ENCODE data around the gene UQCC5.

The UQCC5 gene

DNA sequence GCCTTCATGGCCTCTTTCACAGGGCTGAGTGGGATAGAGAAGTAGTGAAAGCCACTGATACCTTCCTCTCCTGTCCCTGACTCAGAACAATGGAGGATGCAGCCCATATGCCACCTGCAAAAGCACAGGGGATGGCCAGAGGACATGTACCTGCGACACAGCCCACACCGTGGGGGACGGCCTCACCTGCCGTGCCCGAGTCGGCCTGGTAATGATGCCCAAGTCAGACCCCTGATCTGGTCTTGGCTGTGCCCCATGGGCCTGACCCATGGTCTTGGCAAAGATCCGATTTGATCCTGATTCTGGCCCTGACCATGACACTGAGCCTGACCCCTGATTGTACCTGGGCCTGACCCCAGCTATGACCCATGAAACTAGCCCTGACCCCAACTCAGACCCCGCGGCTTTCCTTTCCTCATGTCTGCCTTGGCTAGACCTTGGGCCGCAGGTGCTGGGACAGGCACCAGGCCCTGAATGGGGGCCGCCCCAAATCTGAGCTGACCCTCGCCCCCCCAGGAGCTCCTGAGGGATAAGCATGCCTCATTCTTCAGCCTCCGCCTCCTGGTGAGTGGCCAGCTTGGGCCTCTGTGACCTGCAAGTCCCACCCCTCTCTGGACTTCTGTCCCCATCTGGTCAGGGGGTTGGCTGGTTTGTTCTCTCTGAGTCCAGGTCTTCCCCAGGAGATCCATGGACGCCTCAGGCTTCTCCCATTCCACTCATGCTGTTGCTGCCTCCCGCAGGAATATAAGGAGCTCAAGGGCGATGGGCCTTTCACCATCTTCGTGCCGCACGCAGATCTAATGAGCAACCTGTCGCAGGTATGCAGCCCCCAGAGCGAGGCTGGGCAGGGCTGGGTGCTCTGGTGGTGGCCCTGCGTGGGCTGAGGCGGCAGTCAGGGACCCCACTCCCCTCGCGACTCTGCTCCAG lies 18.3 kb upstream of the UQCC5 start:
- H3K36me3 ChIP-seq (ENCODE audit: control insufficient read depth, insufficient read depth, low read length): no peaks in the 10 kb centered on the region
- H3K4me1 ChIP-seq (ENCODE audit: control insufficient read depth, insufficient read depth, low read length, poor library complexity, severe bottlenecking): no peaks in the 10 kb centered on the region
- WGBS, 2 experiments (ENCODE audit: insufficient coverage in 2 of 2): 91 to 94% methylated on average over 24 to 25 of the region's 25 CpGs
- H3K27ac ChIP-seq (ENCODE audit: low read depth, low read length, severe bottlenecking): no peak overlapping the region
- no peak overlapping the region for H3K4me3 ChIP-seq (ENCODE audit: extremely low read depth, insufficient read depth, low read length, poor library complexity, severe bottlenecking)
- H3K9me3 ChIP-seq (ENCODE audit: control insufficient read depth, low read length): no peaks in the 10 kb centered on the region

DNA sequence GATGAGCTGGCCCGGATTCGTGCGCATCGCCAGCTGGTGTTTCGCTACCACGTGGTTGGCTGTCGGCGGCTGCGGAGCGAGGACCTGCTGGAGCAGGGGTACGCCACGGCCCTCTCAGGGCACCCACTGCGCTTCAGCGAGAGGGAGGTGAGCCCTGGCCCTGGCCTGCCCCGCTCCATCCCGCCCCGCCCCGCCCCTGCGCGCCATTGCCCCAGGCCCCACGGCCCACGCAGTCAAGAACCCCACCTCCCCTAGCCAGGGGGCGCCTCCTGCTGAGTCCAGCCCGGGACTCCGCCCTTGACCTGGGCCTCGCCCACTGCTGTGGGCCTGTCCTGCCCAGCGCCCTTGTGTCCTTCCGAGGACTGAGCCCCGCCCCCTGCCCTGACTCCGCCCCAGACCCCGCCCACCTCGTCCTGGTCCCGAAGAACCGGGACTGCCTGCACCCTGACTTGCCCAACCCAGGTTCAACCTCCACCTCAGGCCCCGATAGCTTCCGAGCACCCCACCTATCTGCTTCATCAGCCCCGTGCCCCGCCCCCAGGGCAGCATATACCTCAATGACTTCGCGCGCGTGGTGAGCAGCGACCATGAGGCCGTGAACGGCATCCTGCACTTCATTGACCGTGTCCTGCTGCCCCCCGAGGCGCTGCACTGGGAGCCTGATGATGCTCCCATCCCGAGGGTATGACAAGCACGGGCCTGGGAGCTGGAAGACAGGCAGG lies 17.5 kb upstream of the UQCC5 start:
- no peaks in the 10 kb centered on the region for H3K9me3 ChIP-seq (ENCODE audit: control insufficient read depth, low read length)
- peaks cover 5% of the 10 kb centered on the region for H3K36me3 ChIP-seq (ENCODE audit: control insufficient read depth, insufficient read depth, low read length)
- no peak overlapping the region for H3K4me3 ChIP-seq (ENCODE audit: extremely low read depth, insufficient read depth, low read length, poor library complexity, severe bottlenecking)
- H3K4me1 ChIP-seq (ENCODE audit: control insufficient read depth, insufficient read depth, low read length, poor library complexity, severe bottlenecking): no peaks in the 10 kb centered on the region
- 67 to 74% methylated on average over 36 to 40 of the region's 50 CpGs for WGBS, 2 experiments (ENCODE audit: insufficient coverage in 2 of 2)
- H3K27ac ChIP-seq (ENCODE audit: low read depth, low read length, severe bottlenecking): no peak overlapping the region

DNA sequence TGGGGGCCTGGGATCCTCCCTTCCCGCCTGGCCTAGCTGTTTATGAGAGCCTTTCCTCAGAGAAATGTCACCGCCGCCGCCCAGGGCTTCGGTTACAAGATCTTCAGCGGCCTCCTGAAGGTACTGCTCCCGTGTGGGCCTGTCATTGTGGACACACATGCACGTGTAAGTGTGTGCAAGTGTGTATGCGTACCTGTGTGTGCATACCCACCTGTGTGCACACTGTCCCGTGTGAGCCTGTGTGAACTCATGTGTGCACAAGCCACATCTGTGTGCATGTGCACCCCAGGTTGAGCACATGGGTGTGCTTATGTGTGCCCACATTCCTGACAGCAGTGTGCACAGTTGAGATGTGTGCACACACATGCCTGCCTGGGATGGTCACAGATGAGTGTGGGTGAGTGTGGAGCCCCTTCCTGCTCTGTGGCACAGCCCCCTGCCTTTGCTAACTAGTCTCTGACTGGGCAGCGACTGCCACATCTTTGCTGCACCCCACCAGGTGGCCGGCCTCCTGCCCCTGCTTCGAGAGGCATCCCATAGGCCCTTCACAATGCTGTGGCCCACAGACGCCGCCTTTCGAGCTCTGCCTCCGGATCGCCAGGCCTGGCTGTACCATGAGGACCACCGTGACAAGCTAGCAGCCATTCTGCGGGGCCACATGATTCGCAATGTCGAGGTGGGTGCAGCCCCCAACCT lies 16.8 kb upstream of the UQCC5 start:
- Histone ChIP-seq H3K36me3 (ENCODE audit: control insufficient read depth, insufficient read depth, low read length) (peaks cover 12% of the 10 kb centered on the region), H3K9me3 (ENCODE audit: control insufficient read depth, low read length) (no peaks in the 10 kb centered on the region), H3K4me3 (ENCODE audit: extremely low read depth, insufficient read depth, low read length, poor library complexity, severe bottlenecking) (no peak overlapping the region), H3K4me1 (ENCODE audit: control insufficient read depth, insufficient read depth, low read length, poor library complexity, severe bottlenecking) (no peaks in the 10 kb centered on the region), H3K27ac (ENCODE audit: low read depth, low read length, severe bottlenecking) (no peak overlapping the region)
- 93 to 94% methylated on average over 19 to 22 of the region's 22 CpGs for whole genome bisulfite sequencing, 2 experiments (ENCODE audit: insufficient coverage in 2 of 2)

DNA sequence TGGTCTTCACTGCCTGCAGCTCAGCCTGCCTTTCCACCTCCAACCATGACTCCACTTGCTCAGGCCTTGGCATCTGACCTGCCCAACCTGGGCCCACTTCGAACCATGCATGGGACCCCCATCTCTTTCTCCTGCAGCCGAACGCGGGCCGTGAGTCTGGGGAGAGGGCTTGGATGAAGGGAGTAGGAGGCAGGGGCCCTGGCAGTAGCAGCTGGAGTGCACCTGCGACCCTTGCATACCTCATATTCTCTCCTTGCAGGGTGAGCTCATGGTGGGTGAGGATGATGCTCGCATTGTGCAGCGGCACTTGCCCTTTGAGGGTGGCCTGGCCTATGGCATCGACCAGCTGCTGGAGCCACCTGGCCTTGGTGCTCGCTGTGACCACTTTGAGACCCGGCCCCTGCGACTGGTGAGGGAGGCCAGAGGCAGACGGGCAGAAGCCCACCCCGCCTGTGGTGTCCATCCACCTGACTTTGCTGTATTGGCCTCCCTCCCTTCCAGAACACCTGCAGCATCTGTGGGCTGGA lies 16.2 kb upstream of the UQCC5 start:
- Histone ChIP-seq H3K27ac (ENCODE audit: low read depth, low read length, severe bottlenecking) (no peak overlapping the region), H3K36me3 (ENCODE audit: control insufficient read depth, insufficient read depth, low read length) (peaks cover 16% of the 10 kb centered on the region), H3K9me3 (ENCODE audit: control insufficient read depth, low read length) (no peaks in the 10 kb centered on the region), H3K4me1 (ENCODE audit: control insufficient read depth, insufficient read depth, low read length, poor library complexity, severe bottlenecking) (no peaks in the 10 kb centered on the region), H3K4me3 (ENCODE audit: extremely low read depth, insufficient read depth, low read length, poor library complexity, severe bottlenecking) (no peak overlapping the region)
- 91 to 95% methylated on average over 8 of the region's 14 CpGs for WGBS, 2 experiments (ENCODE audit: insufficient coverage in 2 of 2)

DNA sequence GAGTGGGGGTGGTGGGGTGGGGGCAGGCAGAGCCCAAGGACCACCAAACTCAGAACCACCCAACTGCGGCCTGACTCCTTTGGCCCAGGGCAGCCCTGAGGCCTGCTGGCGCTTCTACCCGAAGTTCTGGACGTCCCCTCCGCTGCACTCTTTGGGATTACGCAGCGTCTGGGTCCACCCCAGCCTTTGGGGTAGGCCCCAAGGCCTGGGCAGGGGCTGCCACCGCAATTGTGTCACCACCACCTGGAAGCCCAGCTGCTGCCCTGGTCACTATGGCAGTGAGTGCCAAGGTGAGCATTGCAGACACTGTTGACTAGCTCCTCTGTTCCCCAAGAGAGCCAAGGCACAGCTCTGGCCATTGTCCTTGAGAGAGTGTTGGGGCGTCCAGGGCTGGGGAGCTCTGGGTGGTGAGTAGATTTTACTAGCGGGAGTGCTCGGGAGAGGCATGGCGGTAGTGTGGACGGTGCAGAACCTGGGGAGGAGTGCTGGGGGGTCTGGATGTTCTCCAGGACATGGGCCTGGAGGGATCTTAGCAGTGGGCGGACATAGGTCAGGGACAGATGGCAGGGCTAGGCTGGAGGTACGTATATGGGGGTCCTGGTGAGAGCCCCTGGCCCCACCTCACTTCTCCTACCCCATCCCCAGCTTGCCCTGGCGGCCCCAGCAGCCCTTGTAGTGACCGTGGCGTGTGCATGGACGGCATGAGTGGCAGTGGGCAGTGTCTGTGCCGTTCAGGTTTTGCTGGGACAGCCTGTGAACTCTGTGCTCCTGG lies 15.5 kb upstream of the UQCC5 start:
- H3K36me3 ChIP-seq (ENCODE audit: control insufficient read depth, insufficient read depth, low read length): peaks cover 23% of the 10 kb centered on the region
- WGBS, 2 experiments (ENCODE audit: insufficient coverage in 2 of 2): 91 to 95% methylated on average over 18 of the region's 20 CpGs
- no peaks in the 10 kb centered on the region for H3K9me3 ChIP-seq (ENCODE audit: control insufficient read depth, low read length)
- H3K27ac ChIP-seq (ENCODE audit: low read depth, low read length, severe bottlenecking): no peak overlapping the region
- H3K4me1 ChIP-seq (ENCODE audit: control insufficient read depth, insufficient read depth, low read length, poor library complexity, severe bottlenecking): no peaks in the 10 kb centered on the region
- no peak overlapping the region for H3K4me3 ChIP-seq (ENCODE audit: extremely low read depth, insufficient read depth, low read length, poor library complexity, severe bottlenecking)

DNA sequence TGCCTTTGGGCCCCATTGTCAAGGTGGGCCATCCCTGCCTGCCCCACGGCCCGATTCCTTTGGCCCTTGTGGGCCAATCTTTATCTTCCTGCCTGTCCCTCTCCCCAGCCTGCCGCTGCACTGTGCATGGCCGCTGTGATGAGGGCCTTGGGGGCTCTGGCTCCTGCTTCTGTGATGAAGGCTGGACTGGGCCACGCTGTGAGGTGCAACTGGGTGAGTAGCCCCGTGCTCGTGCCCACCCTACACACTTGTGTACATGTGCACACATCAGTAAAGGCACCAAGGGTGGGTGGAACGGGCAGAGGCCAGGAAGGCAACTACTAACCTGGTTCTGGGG lies 14.9 kb upstream of the UQCC5 start:
- Histone ChIP-seq H3K4me1 (ENCODE audit: control insufficient read depth, insufficient read depth, low read length, poor library complexity, severe bottlenecking) (no peaks in the 10 kb centered on the region), H3K36me3 (ENCODE audit: control insufficient read depth, insufficient read depth, low read length) (peaks cover 29% of the 10 kb centered on the region), H3K9me3 (ENCODE audit: control insufficient read depth, low read length) (no peaks in the 10 kb centered on the region), H3K27ac (ENCODE audit: low read depth, low read length, severe bottlenecking) (no peak overlapping the region), H3K4me3 (ENCODE audit: extremely low read depth, insufficient read depth, low read length, poor library complexity, severe bottlenecking) (no peak overlapping the region)
- 91 to 93% methylated on average over 6 of the region's 8 CpGs for WGBS, 2 experiments (ENCODE audit: insufficient coverage in 2 of 2)

DNA sequence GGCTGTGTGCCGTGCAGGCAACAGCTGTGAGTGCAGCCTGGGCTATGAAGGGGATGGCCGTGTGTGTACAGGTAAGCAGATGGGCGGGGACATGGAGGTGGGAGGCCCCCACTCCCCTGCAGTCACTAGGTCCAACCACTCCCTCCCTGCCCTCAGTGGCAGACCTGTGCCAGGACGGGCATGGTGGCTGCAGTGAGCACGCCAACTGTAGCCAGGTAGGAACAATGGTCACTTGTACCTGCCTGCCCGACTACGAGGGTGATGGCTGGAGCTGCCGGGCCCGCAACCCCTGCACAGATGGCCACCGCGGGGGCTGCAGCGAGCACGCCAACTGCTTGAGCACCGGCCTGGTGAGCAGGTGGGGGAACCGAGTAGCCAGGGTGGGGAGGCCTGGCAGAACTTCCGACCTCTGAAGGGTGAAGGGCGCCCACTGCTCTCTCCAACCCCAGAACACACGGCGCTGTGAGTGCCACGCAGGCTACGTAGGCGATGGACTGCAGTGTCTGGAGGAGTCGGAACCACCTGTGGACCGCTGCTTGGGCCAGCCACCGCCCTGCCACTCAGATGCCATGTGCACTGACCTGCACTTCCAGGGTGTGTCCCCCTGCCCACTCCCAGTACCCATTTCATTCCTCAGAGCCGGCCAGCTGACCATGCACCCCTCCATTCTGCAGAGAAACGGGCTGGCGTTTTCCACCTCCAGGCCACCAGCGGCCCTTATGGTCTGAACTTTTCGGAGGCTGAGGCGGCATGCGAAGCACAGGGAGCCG lies 14.3 kb upstream of the UQCC5 start:
- H3K9me3 ChIP-seq (ENCODE audit: control insufficient read depth, low read length): no peaks in the 10 kb centered on the region
- no peak overlapping the region for H3K4me3 ChIP-seq (ENCODE audit: extremely low read depth, insufficient read depth, low read length, poor library complexity, severe bottlenecking)
- H3K27ac ChIP-seq (ENCODE audit: low read depth, low read length, severe bottlenecking): no peak overlapping the region
- H3K36me3 ChIP-seq (ENCODE audit: control insufficient read depth, insufficient read depth, low read length): peaks cover 34% of the 10 kb centered on the region
- H3K4me1 ChIP-seq (ENCODE audit: control insufficient read depth, insufficient read depth, low read length, poor library complexity, severe bottlenecking): no peaks in the 10 kb centered on the region
- WGBS, 2 experiments (ENCODE audit: insufficient coverage in 2 of 2): 96 to 98% methylated on average over 29 to 31 of the region's 33 CpGs

DNA sequence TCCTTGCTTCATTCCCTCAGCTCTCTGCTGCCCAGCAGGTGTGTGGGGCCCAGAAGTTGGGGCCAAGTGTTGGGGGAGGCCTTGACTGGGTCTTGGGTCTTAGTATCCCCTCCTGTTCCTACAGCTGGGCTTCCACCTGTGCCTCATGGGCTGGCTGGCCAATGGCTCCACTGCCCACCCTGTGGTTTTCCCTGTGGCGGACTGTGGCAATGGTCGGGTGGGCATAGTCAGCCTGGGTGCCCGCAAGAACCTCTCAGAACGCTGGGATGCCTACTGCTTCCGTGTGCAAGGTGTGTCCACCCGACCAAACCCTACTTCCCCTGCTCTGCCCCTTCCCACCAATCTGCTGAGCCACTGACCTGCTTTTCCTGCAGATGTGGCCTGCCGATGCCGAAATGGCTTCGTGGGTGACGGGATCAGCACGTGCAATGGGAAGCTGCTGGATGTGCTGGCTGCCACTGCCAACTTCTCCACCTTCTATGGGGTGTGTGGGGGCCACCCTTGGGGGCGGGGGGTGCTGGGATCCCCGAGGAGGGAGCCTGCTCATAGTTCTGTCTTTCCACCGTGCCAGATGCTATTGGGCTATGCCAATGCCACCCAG lies 13.7 kb upstream of the UQCC5 start:
- Histone ChIP-seq H3K36me3 (ENCODE audit: control insufficient read depth, insufficient read depth, low read length) (peaks cover 41% of the 10 kb centered on the region), H3K4me1 (ENCODE audit: control insufficient read depth, insufficient read depth, low read length, poor library complexity, severe bottlenecking) (no peaks in the 10 kb centered on the region)
- 91 to 94% methylated on average over 13 to 14 of the region's 14 CpGs for WGBS, 2 experiments (ENCODE audit: insufficient coverage in 2 of 2)

DNA sequence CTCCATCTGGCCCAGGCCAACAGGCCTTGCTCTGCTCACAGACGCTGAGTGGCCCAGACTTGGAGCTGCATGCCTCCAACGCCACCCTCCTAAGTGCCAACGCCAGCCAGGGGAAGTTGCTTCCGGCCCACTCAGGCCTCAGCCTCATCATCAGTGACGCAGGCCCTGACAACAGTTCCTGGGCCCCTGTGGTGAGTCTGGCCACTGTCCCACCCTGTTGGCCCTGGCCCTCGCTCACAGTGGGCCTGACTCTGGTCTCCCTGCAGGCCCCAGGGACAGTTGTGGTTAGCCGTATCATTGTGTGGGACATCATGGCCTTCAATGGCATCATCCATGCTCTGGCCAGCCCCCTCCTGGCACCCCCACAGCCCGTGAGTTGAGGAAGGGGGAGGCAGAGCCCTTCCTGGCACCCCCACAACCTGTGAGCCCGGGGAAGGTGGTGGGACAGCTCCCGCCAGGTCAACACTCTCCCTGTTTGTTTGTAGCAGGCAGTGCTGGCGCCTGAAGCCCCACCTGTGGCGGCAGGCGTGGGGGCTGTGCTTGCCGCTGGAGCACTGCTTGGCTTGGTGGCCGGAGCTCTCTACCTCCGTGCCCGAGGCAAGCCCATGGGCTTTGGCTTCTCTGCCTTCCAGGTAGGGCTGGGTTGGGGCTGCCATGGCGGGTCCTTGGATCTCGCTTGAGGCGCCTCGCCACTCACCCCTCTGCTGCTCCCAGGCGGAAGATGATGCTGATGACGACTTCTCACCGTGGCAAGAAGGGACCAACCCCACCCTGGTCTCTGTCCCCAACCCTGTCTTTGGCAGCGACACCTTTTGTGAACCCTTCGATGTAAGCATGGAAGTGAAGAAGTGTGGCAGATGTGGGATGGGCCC lies 12.8 kb upstream of the UQCC5 start:
- no peaks in the 10 kb centered on the region for H3K9me3 ChIP-seq (ENCODE audit: control insufficient read depth, low read length)
- H3K36me3 ChIP-seq (ENCODE audit: control insufficient read depth, insufficient read depth, low read length): peaks cover 50% of the 10 kb centered on the region
- 97 to 99% methylated on average over 16 to 23 of the region's 26 CpGs for WGBS, 2 experiments (ENCODE audit: insufficient coverage in 2 of 2)
- no peak overlapping the region for H3K4me3 ChIP-seq (ENCODE audit: extremely low read depth, insufficient read depth, low read length, poor library complexity, severe bottlenecking)
- no peaks in the 10 kb centered on the region for H3K4me1 ChIP-seq (ENCODE audit: control insufficient read depth, insufficient read depth, low read length, poor library complexity, severe bottlenecking)
- no peak overlapping the region for H3K27ac ChIP-seq (ENCODE audit: low read depth, low read length, severe bottlenecking)

More for the DNA sequence above, 13.7 kb upstream of the UQCC5 start:
- Histone ChIP-seq H3K27ac (ENCODE audit: low read depth, low read length, severe bottlenecking) (no peak overlapping the region), H3K4me3 (ENCODE audit: extremely low read depth, insufficient read depth, low read length, poor library complexity, severe bottlenecking) (no peak overlapping the region), H3K9me3 (ENCODE audit: control insufficient read depth, low read length) (no peaks in the 10 kb centered on the region)

Measured in mesodermal cell (in vitro differentiated cells).